ENCODE results near the gene CPE.

CPE gene

GRCh38 chr4:165331359-165331758, 47.4 kb upstream of the CPE start:
- H3K9me3 ChIP-seq (ENCODE audit: insufficient read depth, low read depth, low read length) = no peaks in the 10 kb centered on the region
- no peak overlapping the region for H2AFZ ChIP-seq (ENCODE audit: low read length)
- peaks cover 27% of the 10 kb centered on the region for H3K36me3 ChIP-seq (ENCODE audit: insufficient read depth, low read length)
- H3K4me2 ChIP-seq (ENCODE audit: low read depth, low read length, poor library complexity, severe bottlenecking) = peak overlapping the region; percentile 97
- H3K79me2 ChIP-seq (ENCODE audit: insufficient read depth, low read length) = peaks cover 92% of the 10 kb centered on the region
- no peak for TF ChIP-seq EZH2phosphoT487 (IDR thresholded peaks at IDR 0.05; ENCODE audit: borderline replicate concordance)
- TF ChIP-seq, protein P1, sequence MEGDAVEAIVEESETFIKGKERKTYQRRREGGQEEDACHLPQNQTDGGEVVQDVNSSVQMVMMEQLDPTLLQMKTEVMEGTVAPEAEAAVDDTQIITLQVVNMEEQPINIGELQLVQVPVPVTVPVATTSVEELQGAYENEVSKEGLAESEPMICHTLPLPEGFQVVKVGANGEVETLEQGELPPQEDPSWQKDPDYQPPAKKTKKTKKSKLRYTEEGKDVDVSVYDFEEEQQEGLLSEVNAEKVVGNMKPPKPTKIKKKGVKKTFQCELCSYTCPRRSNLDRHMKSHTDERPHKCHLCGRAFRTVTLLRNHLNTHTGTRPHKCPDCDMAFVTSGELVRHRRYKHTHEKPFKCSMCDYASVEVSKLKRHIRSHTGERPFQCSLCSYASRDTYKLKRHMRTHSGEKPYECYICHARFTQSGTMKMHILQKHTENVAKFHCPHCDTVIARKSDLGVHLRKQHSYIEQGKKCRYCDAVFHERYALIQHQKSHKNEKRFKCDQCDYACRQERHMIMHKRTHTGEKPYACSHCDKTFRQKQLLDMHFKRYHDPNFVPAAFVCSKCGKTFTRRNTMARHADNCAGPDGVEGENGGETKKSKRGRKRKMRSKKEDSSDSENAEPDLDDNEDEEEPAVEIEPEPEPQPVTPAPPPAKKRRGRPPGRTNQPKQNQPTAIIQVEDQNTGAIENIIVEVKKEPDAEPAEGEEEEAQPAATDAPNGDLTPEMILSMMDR (conservative IDR thresholded peaks at IDR 0.05; ENCODE audit: low read length) = no peak
- peaks cover 69% of the 10 kb centered on the region for H3K4me1 ChIP-seq (ENCODE audit: insufficient read depth, low read length, poor library complexity, severe bottlenecking)
- H3F3A ChIP-seq (ENCODE audit: low read depth) = no peaks in the 10 kb centered on the region
- H4K20me1 ChIP-seq (ENCODE audit: insufficient read depth, low read length, poor library complexity, severe bottlenecking) = peaks cover 87% of the 10 kb centered on the region
- H3K9ac ChIP-seq (ENCODE audit: low read depth, low read length, poor library complexity, severe bottlenecking) = peak overlapping the region; percentile 95
- no peaks in the 10 kb centered on the region for H3K9me2 ChIP-seq (replicated peaks; ENCODE audit: low read depth, low read length)
- no peaks in the 10 kb centered on the region for H3K27me3 ChIP-seq (ENCODE audit: insufficient read depth, low read length, poor library complexity, severe bottlenecking)
- H3K4me3 ChIP-seq (ENCODE audit: low read length, poor library complexity, severe bottlenecking) = peak overlapping the region; percentile 93

GRCh38 chr4:165331823-165332222, 47.0 kb upstream of the CPE start:
- H3K9ac ChIP-seq (ENCODE audit: low read depth, low read length, poor library complexity, severe bottlenecking) = peak overlapping the region; percentile 95
- peaks cover 71% of the 10 kb centered on the region for H3K4me1 ChIP-seq (ENCODE audit: insufficient read depth, low read length, poor library complexity, severe bottlenecking)

DNA sequence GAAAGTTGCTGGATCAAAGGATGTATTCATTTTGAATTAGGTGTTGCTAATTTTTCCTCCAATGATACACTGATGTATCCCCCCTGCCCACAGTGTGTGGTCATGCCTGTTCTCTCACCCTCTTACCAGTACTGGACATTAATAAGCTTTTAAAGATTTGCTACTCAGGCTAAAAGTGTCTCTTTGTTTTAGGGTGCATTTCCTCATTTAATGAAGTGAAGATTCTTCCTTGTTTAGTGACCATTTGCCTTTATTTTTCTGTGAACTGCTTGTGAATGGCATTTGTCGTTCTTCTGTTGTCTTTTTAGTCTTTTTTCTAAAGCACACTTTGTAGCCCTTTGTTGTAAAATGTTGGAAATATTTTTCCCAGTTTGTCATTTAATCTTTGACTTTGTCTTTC, 46.3 kb upstream of the CPE start:
- no peak overlapping the region for H2AFZ ChIP-seq (ENCODE audit: low read length)
- H3K4me1 ChIP-seq (ENCODE audit: insufficient read depth, low read length, poor library complexity, severe bottlenecking) = peaks cover 77% of the 10 kb centered on the region
- peak overlapping the region; percentile 97 for H3K4me2 ChIP-seq (ENCODE audit: low read depth, low read length, poor library complexity, severe bottlenecking)
- peaks cover 38% of the 10 kb centered on the region for H3K36me3 ChIP-seq (ENCODE audit: insufficient read depth, low read length)
- no peaks in the 10 kb centered on the region for H3K9me2 ChIP-seq (replicated peaks; ENCODE audit: low read depth, low read length)
- peaks cover 98% of the 10 kb centered on the region for H4K20me1 ChIP-seq (ENCODE audit: insufficient read depth, low read length, poor library complexity, severe bottlenecking)
- H3F3A ChIP-seq (ENCODE audit: low read depth) = no peaks in the 10 kb centered on the region
- no peaks in the 10 kb centered on the region for H3K9me3 ChIP-seq (ENCODE audit: insufficient read depth, low read depth, low read length)
- peak overlapping the region; percentile 95 for H3K9ac ChIP-seq (ENCODE audit: low read depth, low read length, poor library complexity, severe bottlenecking)
- peak overlapping the region; percentile 93 for H3K4me3 ChIP-seq (ENCODE audit: low read length, poor library complexity, severe bottlenecking)
- peaks cover 100% of the 10 kb centered on the region for H3K79me2 ChIP-seq (ENCODE audit: insufficient read depth, low read length)
- no peaks in the 10 kb centered on the region for H3K27me3 ChIP-seq (ENCODE audit: insufficient read depth, low read length, poor library complexity, severe bottlenecking)
- no peak for TF ChIP-seq EZH2phosphoT487 (IDR thresholded peaks at IDR 0.05; ENCODE audit: borderline replicate concordance)
- TF ChIP-seq, protein P1 (conservative IDR thresholded peaks at IDR 0.05; ENCODE audit: low read length) = no peak

More at GRCh38 chr4:165331823-165332222, 47.0 kb upstream of the CPE start:
- no peak overlapping the region for H2AFZ ChIP-seq (ENCODE audit: low read length)
- no peaks in the 10 kb centered on the region for H3K9me3 ChIP-seq (ENCODE audit: insufficient read depth, low read depth, low read length)
- H3K4me3 ChIP-seq (ENCODE audit: low read length, poor library complexity, severe bottlenecking) = peak overlapping the region; percentile 93
- H3F3A ChIP-seq (ENCODE audit: low read depth) = no peaks in the 10 kb centered on the region
- H3K36me3 ChIP-seq (ENCODE audit: insufficient read depth, low read length) = peaks cover 31% of the 10 kb centered on the region
- H3K27me3 ChIP-seq (ENCODE audit: insufficient read depth, low read length, poor library complexity, severe bottlenecking) = no peaks in the 10 kb centered on the region
- H3K4me2 ChIP-seq (ENCODE audit: low read depth, low read length, poor library complexity, severe bottlenecking) = peak overlapping the region; percentile 97
- H4K20me1 ChIP-seq (ENCODE audit: insufficient read depth, low read length, poor library complexity, severe bottlenecking) = peaks cover 91% of the 10 kb centered on the region
- H3K9me2 ChIP-seq (replicated peaks; ENCODE audit: low read depth, low read length) = no peaks in the 10 kb centered on the region
- peaks cover 94% of the 10 kb centered on the region for H3K79me2 ChIP-seq (ENCODE audit: insufficient read depth, low read length)
- no peak for TF ChIP-seq EZH2phosphoT487 (IDR thresholded peaks at IDR 0.05; ENCODE audit: borderline replicate concordance)
- TF ChIP-seq, protein P1 (conservative IDR thresholded peaks at IDR 0.05; ENCODE audit: low read length) = no peak

All from Loucy (cell line).